Naive thymus-derived CD4-positive, alpha-beta T cell (primary cell): ENCODE results near the gene PFKP. TPM values are rescaled to one million over a fixed set of nuclear protein-coding genes. Genes with fewer than 3 reads are reported as not detected.

ENCODE experiments used
- ATAC-seq: fragments of 150-1000 bp; cut with Tn5 transposase; 2 replicates; pipeline ENCODE4 v1.10.0; 2021; ENCODE audit warnings: mild to moderate bottlenecking, moderate library complexity
- CTCF ChIA-PET: fragments of 350-600 bp; sonication (Branson Sonifier 250); formaldehyde crosslinking; loops from one replicate; lab custom pipeline; 2021; ENCODE audit warnings: antibody characterized with exemption; lab: Charles Lee
- POLR2A ChIA-PET: fragments of 350-600 bp; sonication (Branson Sonifier 250); formaldehyde crosslinking; loops from one replicate; lab custom pipeline; 2021; ENCODE audit warnings: antibody characterized with exemption, inconsistent platforms; lab: Charles Lee
- DNase-seq, 9 donors: peaks; one replicate each; pipeline versions ENCODE4 v3.0.0 to v3.0.0-alpha.2; 2020 to 2022; ENCODE audit warnings: mixed read lengths in 1 of 9
- H3K27ac ChIP-seq: one replicate; pipeline ENCODE4 v1.7.0; 2013; ENCODE audit warnings: mild to moderate bottlenecking, low read depth, low read length, moderate library complexity
- H3K27me3 ChIP-seq, 2 donors: one replicate each; pipeline ENCODE4 v1.7.0; 2013; ENCODE audit warnings: low read length in 2 of 2, mild to moderate bottlenecking in 2 of 2, moderate library complexity in 2 of 2; ENCODE audit not compliant: control insufficient read depth in 2 of 2, insufficient read depth in 2 of 2
- H3K36me3 ChIP-seq, 3 experiments: 1 replicate in 2 of 3; 2 replicates in 1 of 3; pipeline ENCODE4 v1.7.0; 2013; ENCODE audit warnings: low read length in 3 of 3, mild to moderate bottlenecking in 3 of 3, moderate library complexity in 1 of 3; ENCODE audit not compliant: insufficient read depth in 3 of 3, control insufficient read depth in 2 of 3
- H3K4me1 ChIP-seq, 2 donors: one replicate each; pipeline ENCODE4 v1.7.0; 2013; ENCODE audit warnings: low read length in 2 of 2, mild to moderate bottlenecking in 2 of 2, moderate library complexity in 1 of 2; ENCODE audit not compliant: control insufficient read depth in 2 of 2, insufficient read depth in 2 of 2
- H3K4me3 ChIP-seq: 2 replicates; pipeline ENCODE4 v1.7.0; 2013; ENCODE audit warnings: mild to moderate bottlenecking, low read length
- H3K9me3 ChIP-seq, 3 experiments: 1 replicate in 2 of 3; 2 replicates in 1 of 3; pipeline ENCODE4 v1.7.0; 2013; ENCODE audit warnings: low read length in 3 of 3; ENCODE audit not compliant: control insufficient read depth in 2 of 3
- H3K27ac Mint-ChIP-seq, 9 donors: one replicate each; pipeline ENCODE4 v1.8.0; 2020 to 2022; ENCODE audit warnings: mixed read lengths in 9 of 9, mild to moderate bottlenecking in 8 of 9, moderate library complexity in 5 of 9, inconsistent platforms in 2 of 9
- H3K27me3 Mint-ChIP-seq, 5 donors: one replicate each; pipeline ENCODE4 v1.8.0; 2021 to 2022; ENCODE audit warnings: mixed read lengths in 5 of 5, mild to moderate bottlenecking in 1 of 5
- H3K36me3 Mint-ChIP-seq, 5 donors: one replicate each; pipeline ENCODE4 v1.8.0; 2020 to 2022; ENCODE audit warnings: mixed read lengths in 5 of 5, mild to moderate bottlenecking in 3 of 5, inconsistent platforms in 1 of 5
- H3K4me1 Mint-ChIP-seq, 7 donors: one replicate each; pipeline ENCODE4 v1.8.0; 2020 to 2022; ENCODE audit warnings: mixed read lengths in 7 of 7, mild to moderate bottlenecking in 3 of 7, inconsistent platforms in 1 of 7
- H3K4me3 Mint-ChIP-seq, 10 donors: one replicate each; pipeline ENCODE4 v1.8.0; 2020 to 2022; ENCODE audit warnings: mild to moderate bottlenecking in 10 of 10, mixed read lengths in 10 of 10, moderate library complexity in 6 of 10, inconsistent platforms in 2 of 10
- H3K9me3 Mint-ChIP-seq, 11 donors: one replicate each; pipeline ENCODE4 v1.8.0; 2020 to 2022; ENCODE audit warnings: mixed read lengths in 11 of 11, mild to moderate bottlenecking in 4 of 11, inconsistent platforms in 1 of 11, moderate library complexity in 1 of 11
- intact Hi-C, 2 donors: fragments of 100-400 bp; cut with micrococcal nuclease; formaldehyde crosslinking; loops; one replicate each; pipeline ENCODE4 v1.15.1; 2023
- polyA plus RNA-seq, 2 donors: library from polyadenylated mRNA; unstranded; fragments of 300-500 nt; fragmentation: Illumina TruSeq; gene quantifications; one replicate each; pipeline ENCODE4 v1.2.3, GENCODE V29; 2021
- total RNA-seq, 6 experiments: library from RNA in 5 of 6; stranded (reverse) in 5 of 6; gene quantifications; 1 replicate in 5 of 6; 2 replicates in 1 of 6; pipeline ENCODE4 v1.2.3 and lab custom pipeline; 2021 to 2026

The PFKP gene
- total and polyA plus RNA-seq, 7 experiments from 2014 or later, result 23.8 to 219 (median 44.9) TPM

GRCh38 chr10:3046210-3046779, 21.1 kb upstream of the PFKP start:
- intact Hi-C loops, result loop anchor here in 1 of 2 donors (10.0 kb wide), 1 partner anchor 1901 kb away; no protein-coding TSS in a partner anchor

GRCh38 chr10:3046981-3047547, 20.3 kb upstream of the PFKP start:
- Mint-ChIP-seq H3K36me3 (no peaks in the 10 kb centered on the region), H3K27ac (no peak overlapping the region), H3K27me3 (peaks cover 6 to 22% (median 17%) of the 10 kb centered on the region in 5 donors), H3K9me3 (no peaks in the 10 kb centered on the region), H3K4me3 (no peak overlapping the region), H3K4me1 (peaks cover 0 to 7% (median 4%) of the 10 kb centered on the region in 7 donors)
- intact Hi-C loops, result loop anchor here in 1 of 2 donors (10.0 kb wide), 1 partner anchor 1902 kb away; no protein-coding TSS in a partner anchor
- Histone ChIP-seq H3K36me3 (no peaks in the 10 kb centered on the region), H3K27me3 (no peaks in the 10 kb centered on the region), H3K9me3 (no peaks in the 10 kb centered on the region), H3K27ac (no peak overlapping the region), H3K4me1 (no peaks in the 10 kb centered on the region), H3K4me3 (no peak overlapping the region)
- ATAC-seq, result no peak
- POLR2A ChIA-PET, result no interaction called here
- CTCF ChIA-PET, result no interaction called here
- DNase-seq, result no peak

More at GRCh38 chr10:3046210-3046779, 21.1 kb upstream of the PFKP start:
- DNase-seq, result no peak
- peaks cover 0 to under 1% (median 0%) of the 10 kb centered on the region in 11 donors for H3K9me3 Mint-ChIP-seq
- ATAC-seq, result no peak
- no peak overlapping the region for H3K27ac Mint-ChIP-seq
- ChIA-PET POLR2A (no interaction called here), CTCF (no interaction called here)
- H3K4me1 Mint-ChIP-seq, result peaks cover 0 to 5% (median 4%) of the 10 kb centered on the region in 7 donors
- no peaks in the 10 kb centered on the region for H3K9me3 ChIP-seq
- H3K4me3 Mint-ChIP-seq, result no peak overlapping the region
- no peak overlapping the region for H3K4me3 ChIP-seq
- no peaks in the 10 kb centered on the region for H3K36me3 Mint-ChIP-seq
- peaks cover 6 to 22% (median 12%) of the 10 kb centered on the region in 5 donors for H3K27me3 Mint-ChIP-seq
- H3K27me3 ChIP-seq, result no peaks in the 10 kb centered on the region
- H3K36me3 ChIP-seq, result no peaks in the 10 kb centered on the region
- no peak overlapping the region for H3K27ac ChIP-seq
- no peaks in the 10 kb centered on the region for H3K4me1 ChIP-seq

- H3K9me3 Mint-ChIP-seq, result no peaks in the 10 kb centered on the region
- Histone ChIP-seq H3K9me3 (no peaks in the 10 kb centered on the region), H3K36me3 (no peaks in the 10 kb centered on the region), H3K4me3 (no peak overlapping the region), H3K4me1 (no peaks in the 10 kb centered on the region), H3K27ac (no peak overlapping the region), H3K27me3 (no peaks in the 10 kb centered on the region)
- ATAC-seq (no peak), DNase-seq (no peak)
- H3K27ac Mint-ChIP-seq, result peak overlapping the region in 1 of 9 donors; percentile 78
- H3K36me3 Mint-ChIP-seq, result no peaks in the 10 kb centered on the region
- ChIA-PET POLR2A (no interaction called here), CTCF (no interaction called here)
- H3K4me1 Mint-ChIP-seq, result peaks cover 0 to 7% (median 4%) of the 10 kb centered on the region in 7 donors
- H3K4me3 Mint-ChIP-seq, result no peak overlapping the region
- H3K27me3 Mint-ChIP-seq, result peaks cover 6 to 22% (median 17%) of the 10 kb centered on the region in 5 donors
- intact Hi-C loops, result loop anchor here in 1 of 2 donors (10.0 kb wide), 1 partner anchor 1903 kb away; no protein-coding TSS in a partner anchor
These were observed 19.8 kb upstream of the PFKP start for GRCh38 chr10:3047596-3047995.

- Mint-ChIP-seq H3K27me3 (peaks cover 6 to 22% (median 17%) of the 10 kb centered on the region in 5 donors), H3K9me3 (no peaks in the 10 kb centered on the region), H3K27ac (no peak overlapping the region), H3K4me3 (no peak overlapping the region), H3K4me1 (peaks cover 0 to 6% (median 3%) of the 10 kb centered on the region in 7 donors), H3K36me3 (no peaks in the 10 kb centered on the region)
- POLR2A ChIA-PET, result no interaction called here
- ATAC-seq (no peak), DNase-seq (no peak)
- CTCF ChIA-PET, result no interaction called here
- H3K4me3 ChIP-seq, result no peak overlapping the region
- no peaks in the 10 kb centered on the region for H3K36me3 ChIP-seq
- H3K4me1 ChIP-seq, result no peaks in the 10 kb centered on the region
- H3K27me3 ChIP-seq, result no peaks in the 10 kb centered on the region
- H3K9me3 ChIP-seq, result no peaks in the 10 kb centered on the region
- no peak overlapping the region for H3K27ac ChIP-seq
- intact Hi-C loops, result loop anchor here in 1 of 2 donors (10.0 kb wide), 1 partner anchor 1904 kb away; no protein-coding TSS in a partner anchor
These were observed 19.0 kb upstream of the PFKP start for GRCh38 chr10:3048119-3049019.

GRCh38 chr10:3051692-3052091, 15.7 kb upstream of the PFKP start:
- Histone ChIP-seq H3K4me1 (no peaks in the 10 kb centered on the region), H3K27me3 (no peaks in the 10 kb centered on the region), H3K36me3 (no peaks in the 10 kb centered on the region), H3K27ac (no peak overlapping the region), H3K4me3 (no peak overlapping the region), H3K9me3 (no peaks in the 10 kb centered on the region)
- peaks cover 0 to 5% (median 0%) of the 10 kb centered on the region in 7 donors for H3K4me1 Mint-ChIP-seq
- ChIA-PET POLR2A (no interaction called here), CTCF (no interaction called here)
- intact Hi-C loops, result no loop called here
- no peak overlapping the region for H3K4me3 Mint-ChIP-seq
- H3K36me3 Mint-ChIP-seq, result peaks cover 0 to 4% (median 0%) of the 10 kb centered on the region in 5 donors
- H3K9me3 Mint-ChIP-seq, result peaks cover 0 to 1% (median 0%) of the 10 kb centered on the region in 11 donors
- ATAC-seq, result no peak
- H3K27ac Mint-ChIP-seq, result no peak overlapping the region
- peaks cover 0 to 33% (median 11%) of the 10 kb centered on the region in 5 donors for H3K27me3 Mint-ChIP-seq
- DNase-seq, result no peak

GRCh38 chr10:3053155-3053554, 14.2 kb upstream of the PFKP start:
- no peak overlapping the region for H3K27ac Mint-ChIP-seq
- H3K4me1 Mint-ChIP-seq, result peaks cover 0 to 5% (median 3%) of the 10 kb centered on the region in 7 donors
- H3K9me3 Mint-ChIP-seq, result peaks cover 0 to 1% (median 0%) of the 10 kb centered on the region in 11 donors
- no peak overlapping the region for H3K4me3 ChIP-seq
- H3K4me1 ChIP-seq, result no peaks in the 10 kb centered on the region
- H3K4me3 Mint-ChIP-seq, result no peak overlapping the region
- POLR2A ChIA-PET, result no interaction called here
- peaks cover 0 to 4% (median 0%) of the 10 kb centered on the region in 5 donors for H3K36me3 Mint-ChIP-seq
- no peaks in the 10 kb centered on the region for H3K36me3 ChIP-seq
- no peak overlapping the region for H3K27ac ChIP-seq
- no peaks in the 10 kb centered on the region for H3K27me3 ChIP-seq
- ATAC-seq, result peak; percentile 48
- H3K27me3 Mint-ChIP-seq, result peaks cover 0 to 38% (median 5%) of the 10 kb centered on the region in 5 donors
- no peak for DNase-seq
- no peaks in the 10 kb centered on the region for H3K9me3 ChIP-seq
- intact Hi-C loops, result no loop called here
- CTCF ChIA-PET, result no interaction called here
